ENCODE data around the gene SHISA2. TPM values are rescaled to one million over a fixed set of nuclear protein-coding genes. Genes with fewer than 3 reads are reported as not detected.
A peak's percentile ranks its signal among the peaks of the same experiment; 100 is the strongest.

Gene SHISA2
- total RNA-seq, 1 experiment from 2014 or later: 8.1 TPM

GRCh38 chr13:26019881-26020870, 31.6 kb downstream of the SHISA2 start:
- no peak overlapping the region for H2BK12ac ChIP-seq (ENCODE audit: insufficient read length, low read depth, low read length)
- H3K4me3 Mint-ChIP-seq: no peak overlapping the region
- H3K4ac ChIP-seq (ENCODE audit: low read depth, low read length): no peak overlapping the region
- H3K4me2 ChIP-seq (ENCODE audit: insufficient read depth, insufficient read length, low read length): no peak overlapping the region
- no peaks in the 10 kb centered on the region for H3K79me1 ChIP-seq (ENCODE audit: insufficient read depth, low read depth, low read length, poor library complexity, severe bottlenecking)
- H2AK5ac ChIP-seq (ENCODE audit: insufficient read length, low read length): no peak overlapping the region
- H3K4me1 ChIP-seq (ENCODE audit: insufficient read depth, low read length): peaks cover 4% of the 10 kb centered on the region; the same call in 1 of the 2 replicates
- peaks cover 0 to 3% (median 0%) of the 10 kb centered on the region in 3 experiments; a peak in 1 of 7 replicates for H3K36me3 Mint-ChIP-seq (ENCODE audit: insufficient read depth in 1 of 3, low read depth in 3 of 3)
- H2BK5ac ChIP-seq (ENCODE audit: insufficient read length, low read length): no peak overlapping the region
- no peaks in the 10 kb centered on the region for H3K79me2 ChIP-seq (ENCODE audit: insufficient read depth, low read length)
- H3K18ac ChIP-seq (ENCODE audit: insufficient read length, low read depth, low read length): no peak overlapping the region
- H3K27ac ChIP-seq (ENCODE audit: insufficient read length, low read depth, low read length): no peak overlapping the region
- WGBS (ENCODE audit: extremely low coverage, insufficient read length, low lambda C conversion rate): no CpG with 5 or more reads among the region's 22 CpGs
- H3K27me3 ChIP-seq (ENCODE audit: insufficient read depth, low read length): no peaks in the 10 kb centered on the region; the same call in 1 of the 2 replicates
- H4K5ac ChIP-seq (ENCODE audit: insufficient read length, low read depth, low read length): no peak overlapping the region
- H2BK20ac ChIP-seq (ENCODE audit: low read depth, low read length, poor library complexity, severe bottlenecking): no peak overlapping the region
- H3K4me1 Mint-ChIP-seq: peaks cover 40 to 42% of the 10 kb centered on the region in 2 experiments
- no peak overlapping the region for H3T11ph ChIP-seq (ENCODE audit: low read length)
- H3K9me3 Mint-ChIP-seq: no peaks in the 10 kb centered on the region
- H2AFZ ChIP-seq (ENCODE audit: low read length): no peak overlapping the region
- no peak overlapping the region for H4K91ac ChIP-seq (ENCODE audit: insufficient read length, low read depth, low read length)
- H3K27ac Mint-ChIP-seq: peak overlapping the region in 1 of 3 experiments; percentile 11; a peak in 1 of 7 replicates
- H3K9me3 ChIP-seq (ENCODE audit: control insufficient read depth, low read depth, low read length): no peaks in the 10 kb centered on the region
- TF ChIP-seq CTCF (conservative IDR thresholded peaks at IDR 0.05): no peak
- H3K14ac ChIP-seq (ENCODE audit: insufficient read depth, low read length): no peak overlapping the region; the same call in 1 of the 2 replicates
- H2BK120ac ChIP-seq (ENCODE audit: low read depth, low read length, poor library complexity, severe bottlenecking): no peak overlapping the region
- H3K23me2 ChIP-seq (ENCODE audit: insufficient read length, low read depth, low read length, poor library complexity, severe bottlenecking): no peaks in the 10 kb centered on the region
- no peak overlapping the region for H2BK15ac ChIP-seq (ENCODE audit: low read depth, low read length)
- no peak overlapping the region for H3K9ac ChIP-seq (ENCODE audit: extremely low read depth, insufficient read length, low read length)
- no peak overlapping the region for H3K56ac ChIP-seq (ENCODE audit: insufficient read length, low read depth, low read length)
- H3K23ac ChIP-seq (ENCODE audit: insufficient read length, low read depth, low read length): no peak overlapping the region
- H3K27me3 Mint-ChIP-seq (ENCODE audit: low read depth): peaks cover 9% of the 10 kb centered on the region
- H4K20me1 ChIP-seq (ENCODE audit: control insufficient read depth, insufficient read depth, insufficient read length): no peaks in the 10 kb centered on the region
- H4K8ac ChIP-seq (replicated peaks; ENCODE audit: insufficient read length, low read depth, low read length): no peak overlapping the region
- no peak for DNase-seq
